IPS DF 6.9 (cell line): ENCODE data around the gene OPRPN.

Experiments
- DNase-seq: peaks from one replicate; pipeline ENCODE4 v3.0.0-alpha.2; 2013; ENCODE audit warnings: low read depth, low spot score
- H3K27ac ChIP-seq: one replicate; pipeline ENCODE4 v1.5.1; 2013; ENCODE audit warnings: low read length, control low read depth
- H3K27me3 ChIP-seq: 2 replicates; pipeline ENCODE4 v1.6.1; 2013; ENCODE audit warnings: mild to moderate bottlenecking, low read length; ENCODE audit not compliant: control insufficient read depth, insufficient read depth
- H3K36me3 ChIP-seq: 2 replicates; pipeline ENCODE4 v1.6.1; 2013; ENCODE audit warnings: low read length; ENCODE audit not compliant: control insufficient read depth, insufficient read depth
- H3K4me1 ChIP-seq: 2 replicates; pipeline ENCODE4 v1.6.1; 2013; ENCODE audit warnings: low read length; ENCODE audit not compliant: control insufficient read depth, insufficient read depth
- H3K4me3 ChIP-seq: 2 replicates; pipeline ENCODE4 v1.5.1; 2013; ENCODE audit warnings: mild to moderate bottlenecking, low read length
- H3K9me3 ChIP-seq: 2 replicates; pipeline ENCODE4 v1.6.1; 2013; ENCODE audit warnings: low read length, inconsistent platforms; ENCODE audit not compliant: control insufficient read depth, insufficient read depth
- whole genome bisulfite sequencing: extraction: QIAGEN DNeasy Blood & Tissue Kit; methylation state at CpG from one replicate; pipeline ENCODE4 v1.1.7; 2013; ENCODE audit warnings: mixed read lengths, missing lambda C conversion rate; ENCODE audit not compliant: insufficient read length, insufficient coverage; 5-methylcytosine and 5-hydroxymethylcytosine counted together

OPRPN gene

GRCh38 chr4:70392057-70392776 lies 5.5 kb upstream of the OPRPN start:
- DNase-seq: no peak
- no peaks in the 10 kb centered on the region for H3K27me3 ChIP-seq
- no peaks in the 10 kb centered on the region for H3K9me3 ChIP-seq
- H3K36me3 ChIP-seq: no peaks in the 10 kb centered on the region
- no peak overlapping the region for H3K4me3 ChIP-seq
- no peaks in the 10 kb centered on the region for H3K4me1 ChIP-seq
- no peak overlapping the region for H3K27ac ChIP-seq
- WGBS: no CpG with 5 or more reads among the region's 2 CpGs

DNA sequence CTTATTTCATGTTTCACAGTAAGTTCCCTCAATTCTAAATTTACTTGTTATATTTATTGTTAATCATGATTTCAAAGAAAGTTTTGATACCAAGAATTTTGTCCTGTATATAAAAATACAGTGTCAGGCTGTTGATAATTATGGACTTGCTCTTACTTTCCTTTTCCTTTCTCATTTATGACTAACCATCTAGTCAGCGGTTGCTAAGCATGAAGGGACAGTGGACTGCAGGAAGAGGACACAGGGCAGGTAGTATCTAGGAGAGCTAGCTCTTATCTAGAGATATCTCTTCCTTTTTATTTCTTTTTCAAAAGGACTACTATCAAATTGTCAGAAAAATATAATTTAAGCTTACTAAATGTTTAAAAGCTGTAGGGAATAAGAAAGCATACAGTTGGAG lies 1.6 kb downstream of the OPRPN start:
- DNase-seq: no peak
- Histone ChIP-seq H3K27ac (no peak overlapping the region), H3K4me1 (no peaks in the 10 kb centered on the region), H3K27me3 (no peaks in the 10 kb centered on the region), H3K4me3 (no peak overlapping the region), H3K9me3 (no peaks in the 10 kb centered on the region), H3K36me3 (no peaks in the 10 kb centered on the region)
- WGBS: no CpG with 5 or more reads among the region's 1 CpG

- H3K9me3 ChIP-seq: no peaks in the 10 kb centered on the region
- no peak for DNase-seq
- no peak overlapping the region for H3K27ac ChIP-seq
- H3K4me3 ChIP-seq: no peak overlapping the region
- WGBS: no CpG with 5 or more reads among the region's 1 CpG
- no peaks in the 10 kb centered on the region for H3K4me1 ChIP-seq
- H3K27me3 ChIP-seq: no peaks in the 10 kb centered on the region
- no peaks in the 10 kb centered on the region for H3K36me3 ChIP-seq
Observed at GRCh38 chr4:70402762-70403161, 5.0 kb downstream of the OPRPN start.

DNA sequence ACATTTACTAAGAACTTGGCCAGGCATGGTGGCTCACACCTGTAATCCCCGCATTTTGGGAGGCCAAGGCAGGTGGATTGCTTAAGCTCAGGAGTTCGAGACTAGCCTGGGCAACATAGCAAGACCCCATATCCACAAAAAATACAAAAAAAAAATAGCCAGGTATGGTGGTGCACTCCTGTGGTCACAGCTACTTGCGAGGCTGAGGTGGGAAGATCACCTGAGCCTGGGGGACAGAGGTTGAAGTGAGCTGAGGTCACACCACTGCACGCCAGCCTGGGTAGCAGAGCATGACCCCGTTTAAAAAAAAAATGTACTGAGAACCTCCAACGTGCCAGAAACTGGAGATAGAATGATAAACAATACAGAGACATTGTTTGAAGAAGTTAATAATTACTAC lies 8.0 kb downstream of the OPRPN start:
- WGBS: no CpG with 5 or more reads among the region's 6 CpGs
- no peak for DNase-seq

GRCh38 chr4:70425306-70425705 lies 27.6 kb downstream of the OPRPN start:
- no peak for DNase-seq
- H3K36me3 ChIP-seq: no peaks in the 10 kb centered on the region
- H3K27ac ChIP-seq: no peak overlapping the region
- WGBS: no CpG with 5 or more reads among the region's 1 CpG
- H3K4me3 ChIP-seq: no peak overlapping the region
- no peaks in the 10 kb centered on the region; the same call in 1 of the 2 replicates for H3K9me3 ChIP-seq
- no peaks in the 10 kb centered on the region for H3K4me1 ChIP-seq
- H3K27me3 ChIP-seq: no peaks in the 10 kb centered on the region

More for the DNA sequence above, 8.0 kb downstream of the OPRPN start:
- H3K36me3 ChIP-seq: no peaks in the 10 kb centered on the region
- no peaks in the 10 kb centered on the region for H3K27me3 ChIP-seq
- H3K27ac ChIP-seq: no peak overlapping the region
- H3K4me1 ChIP-seq: no peaks in the 10 kb centered on the region
- H3K4me3 ChIP-seq: no peak overlapping the region
- H3K9me3 ChIP-seq: no peaks in the 10 kb centered on the region

DNA sequence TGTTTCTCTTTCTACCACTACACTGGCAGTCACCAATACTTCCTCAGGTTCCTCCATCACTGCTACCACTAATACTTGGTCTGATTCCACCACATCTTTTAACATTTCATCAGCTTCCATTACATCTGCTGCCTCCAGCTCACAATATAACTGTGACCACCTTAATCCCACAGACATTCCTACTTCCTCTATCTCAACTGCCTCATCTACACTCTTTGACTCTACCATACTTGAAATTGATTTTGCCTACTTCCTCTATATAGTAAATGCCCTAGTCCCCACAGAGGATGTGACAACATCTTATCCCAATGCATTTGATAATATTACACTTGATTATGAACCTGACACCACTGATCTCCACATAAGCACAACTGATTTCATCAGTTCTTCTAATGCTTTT lies 29.0 kb downstream of the OPRPN start:
- Histone ChIP-seq H3K4me3 (no peak overlapping the region), H3K36me3 (no peaks in the 10 kb centered on the region), H3K9me3 (no peaks in the 10 kb centered on the region; the same call in 1 of the 2 replicates), H3K4me1 (no peaks in the 10 kb centered on the region), H3K27me3 (no peaks in the 10 kb centered on the region), H3K27ac (no peak overlapping the region)
- DNase-seq: no peak

- no peak for DNase-seq
- WGBS: no CpG with 5 or more reads among the region's 7 CpGs
- H3K27ac ChIP-seq: no peak overlapping the region
Observed at GRCh38 chr4:70437197-70437596, 39.5 kb downstream of the OPRPN start.

DNA sequence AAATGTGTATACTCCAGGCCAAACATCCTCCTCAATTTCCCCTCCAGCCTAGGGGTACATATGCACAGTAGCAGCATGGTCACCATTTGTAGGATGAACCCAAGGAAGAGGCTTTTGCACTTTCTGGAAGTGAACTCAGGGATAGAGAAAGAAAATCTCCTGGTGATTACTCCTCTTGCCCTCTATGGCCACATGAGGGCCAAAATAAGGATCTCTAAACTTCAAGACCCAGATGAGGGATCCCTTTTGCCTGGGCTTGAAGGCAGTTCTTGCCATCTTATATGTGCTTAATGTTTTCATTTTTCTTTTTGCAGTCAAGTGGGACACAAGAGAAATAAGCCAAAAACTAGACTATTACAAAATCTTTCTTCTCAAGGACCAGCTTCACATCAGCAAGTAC lies 44.7 kb downstream of the OPRPN start:
- no peak overlapping the region for H3K27ac ChIP-seq
- DNase-seq: no peak
- no peaks in the 10 kb centered on the region for H3K27me3 ChIP-seq
- H3K36me3 ChIP-seq: no peaks in the 10 kb centered on the region
- H3K4me3 ChIP-seq: no peak overlapping the region
- H3K4me1 ChIP-seq: no peaks in the 10 kb centered on the region; the same call in 1 of the 2 replicates
- no peaks in the 10 kb centered on the region for H3K9me3 ChIP-seq

More at GRCh38 chr4:70437197-70437596, 39.5 kb downstream of the OPRPN start:
- Histone ChIP-seq H3K9me3 (no peaks in the 10 kb centered on the region), H3K4me1 (no peaks in the 10 kb centered on the region; the same call in 1 of the 2 replicates), H3K4me3 (no peak overlapping the region), H3K27me3 (no peaks in the 10 kb centered on the region), H3K36me3 (no peaks in the 10 kb centered on the region)

GRCh38 chr4:70443329-70443728 lies 45.6 kb downstream of the OPRPN start:
- no peak overlapping the region for H3K27ac ChIP-seq
- no peaks in the 10 kb centered on the region for H3K36me3 ChIP-seq
- no peaks in the 10 kb centered on the region for H3K9me3 ChIP-seq
- no peak overlapping the region for H3K4me3 ChIP-seq
- WGBS: no CpG with 5 or more reads among the region's 5 CpGs
- no peak for DNase-seq
- no peaks in the 10 kb centered on the region for H3K4me1 ChIP-seq
- H3K27me3 ChIP-seq: no peaks in the 10 kb centered on the region

DNA sequence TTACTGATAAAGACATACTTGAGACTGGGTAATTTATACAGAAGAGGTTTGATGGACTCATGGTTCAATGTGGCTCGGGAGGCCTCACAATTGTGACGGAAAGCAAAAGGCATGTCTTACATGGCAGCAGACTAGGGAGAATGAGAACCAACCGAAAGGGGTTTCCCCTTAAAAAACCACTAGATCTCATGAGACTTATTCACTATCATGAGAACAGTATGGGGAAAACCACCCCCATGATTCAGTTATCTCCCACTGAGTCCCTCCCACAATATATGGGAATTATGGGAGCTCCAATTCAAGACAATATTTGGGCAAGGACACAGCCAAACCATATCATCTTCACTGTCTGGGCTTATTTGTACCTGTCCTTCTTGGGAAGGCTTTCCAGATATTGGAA lies 51.5 kb downstream of the OPRPN start:
- no peaks in the 10 kb centered on the region for H3K27me3 ChIP-seq
- no peak overlapping the region for H3K27ac ChIP-seq
- no peaks in the 10 kb centered on the region for H3K4me1 ChIP-seq
- H3K9me3 ChIP-seq: no peaks in the 10 kb centered on the region
- no peaks in the 10 kb centered on the region for H3K36me3 ChIP-seq
- H3K4me3 ChIP-seq: no peak overlapping the region
- no peak for DNase-seq
- no CpG with 5 or more reads among the region's 3 CpGs for WGBS

DNA sequence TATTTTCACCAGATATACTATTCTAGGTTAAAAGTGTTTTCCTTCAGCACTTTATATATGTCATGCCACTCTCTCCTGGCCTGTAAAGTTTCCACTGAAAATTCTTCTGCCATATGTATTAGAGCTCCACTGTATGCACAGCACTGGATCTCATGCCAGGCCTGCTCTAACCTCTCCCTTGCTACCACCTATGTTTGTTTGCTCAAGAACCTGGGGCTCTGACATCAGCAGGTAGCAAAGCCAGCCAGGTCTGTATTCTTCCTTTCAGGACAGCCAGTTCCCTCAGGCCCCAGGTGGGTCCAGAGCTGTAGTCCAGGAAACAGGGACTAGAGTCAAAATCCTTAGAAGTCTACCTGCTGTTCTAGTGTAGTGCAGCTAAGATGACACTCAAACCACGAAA lies 55.2 kb downstream of the OPRPN start:
- no peak for DNase-seq
- Histone ChIP-seq H3K36me3 (no peaks in the 10 kb centered on the region), H3K9me3 (no peaks in the 10 kb centered on the region), H3K27ac (no peak overlapping the region), H3K4me3 (no peak overlapping the region), H3K4me1 (no peaks in the 10 kb centered on the region), H3K27me3 (no peaks in the 10 kb centered on the region)
- no CpG with 5 or more reads among the region's 1 CpG for WGBS
